HG03571 (cell line): ENCODE results near the gene ALKBH4.
"Not testable (repeated sequence)": the region's sequence is repeated elsewhere in the genome, so short reads cannot be mapped to it uniquely, and the experiment has no call there.

Source experiments
- ATAC-seq: cut with Tn5 transposase; IDR thresholded peaks from one replicate; pipeline ENCODE4 v1.9.1; 2021; ENCODE audit not compliant: unreplicated experiment

ALKBH4 gene

GRCh38 chr7:102455596-102455995 is 9.1 kb downstream of the ALKBH4 start:
- ATAC-seq: no peak

- ATAC-seq: not testable (repeated sequence)
Measured at GRCh38 chr7:102454932-102455331, 9.7 kb downstream of the ALKBH4 start.

- no peak for ATAC-seq
Measured at GRCh38 chr7:102454468-102454867, 10.2 kb downstream of the ALKBH4 start.

- ATAC-seq: no peak
Measured at GRCh38 chr7:102453319-102453718, 11.3 kb downstream of the ALKBH4 start.

- no peak for ATAC-seq
Measured at GRCh38 chr7:102452451-102452850, 12.2 kb downstream of the ALKBH4 start.

GRCh38 chr7:102451371-102452054 is 13.2 kb downstream of the ALKBH4 start:
- ATAC-seq: no peak

- ATAC-seq: no peak
Measured at GRCh38 chr7:102450242-102450641, 14.4 kb downstream of the ALKBH4 start.

GRCh38 chr7:102449136-102449535 is 15.5 kb downstream of the ALKBH4 start:
- no peak for ATAC-seq

GRCh38 chr7:102447311-102447710 is 17.4 kb downstream of the ALKBH4 start:
- ATAC-seq: no peak

GRCh38 chr7:102446387-102447156 is 18.1 kb downstream of the ALKBH4 start:
- no peak for ATAC-seq

- no peak for ATAC-seq
Measured at GRCh38 chr7:102445674-102446071, 19.0 kb downstream of the ALKBH4 start.

GRCh38 chr7:102444961-102445673 is 19.5 kb downstream of the ALKBH4 start:
- peak; percentile 46 for ATAC-seq

GRCh38 chr7:102439963-102440795 is 24.5 kb downstream of the ALKBH4 start:
- no peak for ATAC-seq

- ATAC-seq: no peak
Measured at GRCh38 chr7:102436118-102436517, 28.5 kb downstream of the ALKBH4 start.

GRCh38 chr7:102434039-102434486 is 30.6 kb downstream of the ALKBH4 start:
- ATAC-seq: no peak

- peak; percentile 48 for ATAC-seq
Measured at GRCh38 chr7:102433219-102434038, 31.2 kb downstream of the ALKBH4 start, which contains the start of gene ORAI2. TSS of gene ORAI2 (plus strand) at chr7:102433575. CDS start at chr7:102438957, 5,382 bp downstream.

- peak; percentile 33 for ATAC-seq
Measured at GRCh38 chr7:102432442-102433218, 32.0 kb downstream of the ALKBH4 start.

GRCh38 chr7:102431617-102432298 is 32.9 kb downstream of the ALKBH4 start:
- ATAC-seq: no peak
